ENCODE results near the gene ZIC2.

DNA sequence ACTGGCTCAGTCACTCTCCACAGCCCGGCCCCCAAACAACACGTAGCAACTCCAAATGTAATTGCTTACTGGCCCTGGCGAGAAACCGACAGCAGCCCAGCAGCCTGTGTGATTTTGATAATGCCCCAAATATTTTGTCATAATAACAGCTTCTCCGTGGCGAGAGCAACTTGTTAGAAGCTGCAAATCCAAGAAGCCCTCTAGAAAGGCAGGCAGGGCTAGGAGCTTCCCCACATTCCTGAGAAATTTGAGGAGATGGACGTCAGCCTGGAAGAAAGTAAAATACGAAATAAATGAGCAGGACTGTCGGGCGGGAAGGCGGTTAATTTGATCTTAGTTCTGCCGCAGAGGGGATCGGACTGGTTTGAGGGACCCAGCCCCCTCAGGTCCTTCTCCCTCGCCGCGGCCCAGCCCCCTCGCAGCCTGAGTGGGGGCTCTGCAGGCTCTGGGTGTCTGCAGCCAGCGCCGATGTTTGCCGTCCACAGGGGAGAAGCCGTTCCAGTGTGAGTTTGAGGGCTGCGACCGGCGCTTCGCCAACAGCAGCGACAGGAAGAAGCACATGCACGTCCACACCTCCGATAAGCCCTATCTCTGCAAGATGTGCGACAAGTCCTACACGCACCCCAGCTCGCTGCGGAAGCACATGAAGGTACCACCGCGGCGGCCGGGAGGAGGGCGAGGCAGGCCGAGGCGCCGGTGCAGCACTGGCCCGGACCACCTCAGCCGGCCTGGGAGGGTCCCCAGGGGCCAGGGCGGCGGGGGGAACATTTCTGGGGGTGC is 3.1 kb downstream of the ZIC2 start:
- TF ChIP-seq EZH2 (IDR thresholded peaks at IDR 0.05): no peak
- peak; percentile 15; the same call in 1 of the 2 replicates for TF ChIP-seq POLR2AphosphoS5 (IDR thresholded peaks at IDR 0.05; ENCODE audit: borderline replicate concordance, low read depth, low read length)

All from SK-N-MC (cell line).